Mammary epithelial cell (primary cell): ENCODE data around the gene TMEM143.

Experiments
- EZH2 ChIP-seq: IDR thresholded peaks from 2 replicates; pipeline ENCODE4 v1.6.1; 2012; ENCODE audit warnings: low read length, inconsistent platforms, borderline replicate concordance
- TF ChIP-seq, protein P1 (sequence below), 2 donors: IDR thresholded peaks in 1 of 2; conservative IDR thresholded peaks in 1 of 2; 2 replicates each; pipeline ENCODE4 v1.5.1; 2011 to 2012; ENCODE audit warnings: inconsistent platforms in 2 of 2, low read length in 2 of 2, mild to moderate bottlenecking in 2 of 2, control low read depth in 1 of 2, low read depth in 1 of 2; ENCODE audit not compliant: insufficient read depth in 1 of 2; ENCODE audit errors: extremely low read depth in 1 of 2

DNA sequence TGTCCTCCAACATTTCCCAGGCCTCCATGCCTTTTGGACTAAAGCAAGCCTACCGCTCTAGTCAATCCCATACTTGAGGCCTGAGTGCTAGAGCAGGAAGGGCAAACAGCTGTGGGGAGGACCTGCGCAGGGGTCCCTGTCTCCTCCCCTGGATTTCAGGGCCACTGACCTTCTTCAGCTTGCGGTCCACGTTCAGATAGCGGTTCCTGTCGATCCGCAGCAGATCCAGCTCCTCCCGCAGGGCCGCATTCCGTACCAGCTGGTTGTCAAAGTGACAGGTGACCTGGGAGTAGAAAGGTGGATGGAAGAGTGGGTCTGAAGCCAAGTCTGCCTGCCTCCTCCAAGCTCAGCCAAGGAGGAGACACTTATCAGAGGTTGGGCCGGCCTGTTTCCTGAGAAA is 52.4 kb downstream of the TMEM143 start:
- TF ChIP-seq, protein P1, sequence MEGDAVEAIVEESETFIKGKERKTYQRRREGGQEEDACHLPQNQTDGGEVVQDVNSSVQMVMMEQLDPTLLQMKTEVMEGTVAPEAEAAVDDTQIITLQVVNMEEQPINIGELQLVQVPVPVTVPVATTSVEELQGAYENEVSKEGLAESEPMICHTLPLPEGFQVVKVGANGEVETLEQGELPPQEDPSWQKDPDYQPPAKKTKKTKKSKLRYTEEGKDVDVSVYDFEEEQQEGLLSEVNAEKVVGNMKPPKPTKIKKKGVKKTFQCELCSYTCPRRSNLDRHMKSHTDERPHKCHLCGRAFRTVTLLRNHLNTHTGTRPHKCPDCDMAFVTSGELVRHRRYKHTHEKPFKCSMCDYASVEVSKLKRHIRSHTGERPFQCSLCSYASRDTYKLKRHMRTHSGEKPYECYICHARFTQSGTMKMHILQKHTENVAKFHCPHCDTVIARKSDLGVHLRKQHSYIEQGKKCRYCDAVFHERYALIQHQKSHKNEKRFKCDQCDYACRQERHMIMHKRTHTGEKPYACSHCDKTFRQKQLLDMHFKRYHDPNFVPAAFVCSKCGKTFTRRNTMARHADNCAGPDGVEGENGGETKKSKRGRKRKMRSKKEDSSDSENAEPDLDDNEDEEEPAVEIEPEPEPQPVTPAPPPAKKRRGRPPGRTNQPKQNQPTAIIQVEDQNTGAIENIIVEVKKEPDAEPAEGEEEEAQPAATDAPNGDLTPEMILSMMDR (conservative IDR thresholded peaks at IDR 0.05 in 1 of 2, IDR thresholded peaks at IDR 0.05 in 1 of 2; ENCODE audit: extremely low read depth in 1 of 2, insufficient read depth in 1 of 2, low read depth in 1 of 2, low read length in 2 of 2): no peak
- no peak for TF ChIP-seq EZH2
